ENCODE measurements around the gene COX6B1.
"Not testable (repeated sequence)": the region's sequence is repeated elsewhere in the genome, so short reads cannot be mapped to it uniquely, and the experiment has no call there.

The COX6B1 gene, protein sequence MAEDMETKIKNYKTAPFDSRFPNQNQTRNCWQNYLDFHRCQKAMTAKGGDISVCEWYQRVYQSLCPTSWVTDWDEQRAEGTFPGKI

GRCh38 chr19:35648017-35648961 is at the start of gene COX6B1:
COX6B1 (plus strand) TSS chr19:35648323; CDS start chr19:35651244, 2,921 bp downstream.
- H3K36me3 ChIP-seq (ENCODE audit: control insufficient read depth in 1 of 2, insufficient read depth in 2 of 2, low read length in 2 of 2): peaks cover 7 to 19% of the 10 kb centered on the region in 2 donors
- peak within 1 kb of the TSS; percentile 97 to 100 for H3K4me3 ChIP-seq (ENCODE audit: low read depth in 1 of 2, low read length in 2 of 2)
- H3K9me3 ChIP-seq (ENCODE audit: control insufficient read depth in 1 of 2, low read length in 2 of 2): no peaks in the 10 kb centered on the region
- peaks cover 13 to 29% of the 10 kb centered on the region in 2 donors for H3K4me1 ChIP-seq (ENCODE audit: control insufficient read depth in 1 of 2, insufficient read depth in 2 of 2, low read length in 2 of 2)
- H3K27me3 ChIP-seq (ENCODE audit: control insufficient read depth in 1 of 2, insufficient read depth in 2 of 2, low read length in 2 of 2): no peaks in the 10 kb centered on the region
- peak within 1 kb of the TSS; percentile 97 to 98 for H3K9ac ChIP-seq (ENCODE audit: low read depth in 1 of 2, low read length in 2 of 2)
- H3K27ac ChIP-seq (ENCODE audit: low read depth, low read length): peak within 1 kb of the TSS; percentile 81

- H3K27ac ChIP-seq (ENCODE audit: low read depth, low read length): no peak overlapping the region
Observed at GRCh38 chr19:35601971-35602370, 46.2 kb upstream of the COX6B1 start.

DNA sequence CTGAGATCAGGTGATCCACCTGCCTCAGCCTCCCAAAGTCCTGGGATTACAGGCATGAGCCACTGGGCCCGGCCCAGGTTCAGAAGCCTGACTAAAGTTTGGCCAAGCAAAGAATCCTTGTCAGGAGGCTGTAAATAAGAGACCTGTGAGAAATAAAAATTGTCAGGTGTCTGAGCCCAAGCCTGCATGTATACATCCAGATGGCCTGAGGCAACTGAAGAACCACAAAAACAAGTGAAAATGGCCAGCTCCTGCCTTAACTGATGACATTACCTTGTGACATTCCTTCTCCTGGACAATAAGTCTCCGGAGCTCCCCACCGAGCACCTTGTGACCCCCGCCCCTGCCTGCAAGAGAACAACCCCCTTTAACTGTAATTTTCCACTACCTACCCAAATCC is 43.7 kb upstream of the COX6B1 start:
- H3K9me3 ChIP-seq (ENCODE audit: control insufficient read depth in 1 of 2, low read length in 2 of 2); H3K27me3 ChIP-seq (ENCODE audit: control insufficient read depth in 1 of 2, insufficient read depth in 2 of 2, low read length in 2 of 2); H3K9ac ChIP-seq (ENCODE audit: low read depth in 1 of 2, low read length in 2 of 2); H3K4me1 ChIP-seq (ENCODE audit: control insufficient read depth in 1 of 2, insufficient read depth in 2 of 2, low read length in 2 of 2); H3K27ac ChIP-seq (ENCODE audit: low read depth, low read length); H3K36me3 ChIP-seq (ENCODE audit: control insufficient read depth in 1 of 2, insufficient read depth in 2 of 2, low read length in 2 of 2); H3K4me3 ChIP-seq (ENCODE audit: low read depth in 1 of 2, low read length in 2 of 2): not testable (repeated sequence)

More at GRCh38 chr19:35601971-35602370, 46.2 kb upstream of the COX6B1 start:
- Histone ChIP-seq H3K27me3 (ENCODE audit: control insufficient read depth in 1 of 2, insufficient read depth in 2 of 2, low read length in 2 of 2) (no peaks in the 10 kb centered on the region), H3K4me3 (ENCODE audit: low read depth in 1 of 2, low read length in 2 of 2) (no peak overlapping the region), H3K4me1 (ENCODE audit: control insufficient read depth in 1 of 2, insufficient read depth in 2 of 2, low read length in 2 of 2) (no peaks in the 10 kb centered on the region), H3K9me3 (ENCODE audit: control insufficient read depth in 1 of 2, low read length in 2 of 2) (no peaks in the 10 kb centered on the region), H3K9ac (ENCODE audit: low read depth in 1 of 2, low read length in 2 of 2) (no peak overlapping the region), H3K36me3 (ENCODE audit: control insufficient read depth in 1 of 2, insufficient read depth in 2 of 2, low read length in 2 of 2) (no peaks in the 10 kb centered on the region)

DNA sequence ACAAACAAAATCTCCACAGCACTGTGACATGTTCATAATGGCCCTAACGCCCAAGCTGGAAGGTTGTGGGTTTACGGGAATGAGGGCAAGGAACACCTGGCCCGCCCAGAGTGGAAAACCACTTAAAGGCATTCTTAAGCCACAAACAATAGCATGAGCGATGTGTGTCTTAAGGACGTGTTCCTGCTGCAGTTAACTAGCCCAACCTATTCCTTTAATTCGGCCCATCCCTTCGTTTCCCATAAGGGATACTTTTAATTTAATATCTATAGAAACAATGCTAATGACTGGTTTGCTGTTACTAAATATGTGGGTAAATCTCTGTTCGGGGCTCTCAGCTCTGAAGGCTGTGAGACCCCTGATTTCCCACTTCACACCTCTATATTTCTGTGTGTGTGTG is 41.0 kb upstream of the COX6B1 start:
- not testable (repeated sequence) for H3K36me3 ChIP-seq (ENCODE audit: control insufficient read depth in 1 of 2, insufficient read depth in 2 of 2, low read length in 2 of 2); H3K9me3 ChIP-seq (ENCODE audit: control insufficient read depth in 1 of 2, low read length in 2 of 2); H3K4me1 ChIP-seq (ENCODE audit: control insufficient read depth in 1 of 2, insufficient read depth in 2 of 2, low read length in 2 of 2)

DNA sequence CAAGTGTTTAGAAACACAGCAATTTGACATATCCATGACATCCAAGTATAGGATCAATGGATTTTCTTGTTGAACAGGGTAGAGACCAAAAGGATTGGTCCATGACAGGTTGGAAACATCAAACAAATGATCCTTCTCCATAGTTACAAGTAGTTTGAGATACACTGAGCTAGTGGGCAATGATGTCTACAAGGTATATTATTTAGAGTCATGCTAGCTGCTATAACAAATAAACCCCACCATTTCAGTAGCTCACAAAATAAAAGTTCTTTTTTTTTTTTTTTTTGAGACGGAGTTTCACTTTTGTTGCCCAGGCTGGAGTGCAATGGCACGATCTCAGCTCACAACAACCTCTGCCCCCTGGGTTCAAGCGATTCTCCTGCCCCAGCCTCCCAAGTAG is 40.5 kb upstream of the COX6B1 start:
- H3K27ac ChIP-seq (ENCODE audit: low read depth, low read length): no peak overlapping the region
- H3K4me3 ChIP-seq (ENCODE audit: low read depth in 1 of 2, low read length in 2 of 2): no peak overlapping the region
- no peak overlapping the region for H3K9ac ChIP-seq (ENCODE audit: low read depth in 1 of 2, low read length in 2 of 2)
- no peaks in the 10 kb centered on the region for H3K27me3 ChIP-seq (ENCODE audit: control insufficient read depth in 1 of 2, insufficient read depth in 2 of 2, low read length in 2 of 2)
- no peaks in the 10 kb centered on the region for H3K9me3 ChIP-seq (ENCODE audit: control insufficient read depth in 1 of 2, low read length in 2 of 2)
- peaks cover 5 to 6% of the 10 kb centered on the region in 2 donors for H3K4me1 ChIP-seq (ENCODE audit: control insufficient read depth in 1 of 2, insufficient read depth in 2 of 2, low read length in 2 of 2)
- H3K36me3 ChIP-seq (ENCODE audit: control insufficient read depth in 1 of 2, insufficient read depth in 2 of 2, low read length in 2 of 2): no peaks in the 10 kb centered on the region

More for the DNA sequence above, 41.0 kb upstream of the COX6B1 start:
- not testable (repeated sequence) for H3K27ac ChIP-seq (ENCODE audit: low read depth, low read length); H3K27me3 ChIP-seq (ENCODE audit: control insufficient read depth in 1 of 2, insufficient read depth in 2 of 2, low read length in 2 of 2); H3K9ac ChIP-seq (ENCODE audit: low read depth in 1 of 2, low read length in 2 of 2); H3K4me3 ChIP-seq (ENCODE audit: low read depth in 1 of 2, low read length in 2 of 2)

GRCh38 chr19:35608251-35608650 is 39.9 kb upstream of the COX6B1 start:
- Histone ChIP-seq H3K9me3 (ENCODE audit: control insufficient read depth in 1 of 2, low read length in 2 of 2) (no peaks in the 10 kb centered on the region), H3K36me3 (ENCODE audit: control insufficient read depth in 1 of 2, insufficient read depth in 2 of 2, low read length in 2 of 2) (no peaks in the 10 kb centered on the region), H3K27me3 (ENCODE audit: control insufficient read depth in 1 of 2, insufficient read depth in 2 of 2, low read length in 2 of 2) (no peaks in the 10 kb centered on the region), H3K9ac (ENCODE audit: low read depth in 1 of 2, low read length in 2 of 2) (no peak overlapping the region), H3K4me1 (ENCODE audit: control insufficient read depth in 1 of 2, insufficient read depth in 2 of 2, low read length in 2 of 2) (peaks cover 11% of the 10 kb centered on the region in 2 donors), H3K27ac (ENCODE audit: low read depth, low read length) (no peak overlapping the region), H3K4me3 (ENCODE audit: low read depth in 1 of 2, low read length in 2 of 2) (no peak overlapping the region)

DNA sequence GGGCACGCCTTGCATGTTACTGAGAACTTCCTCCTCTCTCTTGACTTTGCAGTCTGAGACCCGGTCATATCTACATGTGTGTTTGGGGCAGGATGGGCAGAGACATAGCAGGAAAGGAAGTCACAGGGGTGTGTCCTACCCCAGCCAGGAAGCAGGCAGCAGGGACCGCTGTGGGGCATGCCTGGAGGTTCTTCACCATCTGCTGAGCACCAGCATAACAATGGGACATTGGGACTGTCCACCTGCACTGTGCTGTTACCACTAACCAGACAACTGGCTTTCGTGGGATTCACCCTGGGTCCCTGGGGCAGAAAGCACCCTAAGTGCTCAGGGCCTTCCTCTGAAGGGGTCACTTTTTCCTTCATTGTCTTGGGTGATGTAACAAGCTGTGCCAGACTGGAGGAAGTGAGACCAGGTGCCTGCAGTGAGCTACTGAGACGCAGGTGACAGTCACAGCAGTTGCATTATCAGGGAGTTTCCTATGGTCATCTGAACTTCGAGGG is 38.2 kb upstream of the COX6B1 start:
- H3K27ac ChIP-seq (ENCODE audit: low read depth, low read length): no peak overlapping the region
- peaks cover 12% of the 10 kb centered on the region in 2 donors for H3K4me1 ChIP-seq (ENCODE audit: control insufficient read depth in 1 of 2, insufficient read depth in 2 of 2, low read length in 2 of 2)
- H3K36me3 ChIP-seq (ENCODE audit: control insufficient read depth in 1 of 2, insufficient read depth in 2 of 2, low read length in 2 of 2): no peaks in the 10 kb centered on the region
- no peak overlapping the region for H3K9ac ChIP-seq (ENCODE audit: low read depth in 1 of 2, low read length in 2 of 2)
- no peaks in the 10 kb centered on the region for H3K9me3 ChIP-seq (ENCODE audit: control insufficient read depth in 1 of 2, low read length in 2 of 2)
- no peak overlapping the region for H3K4me3 ChIP-seq (ENCODE audit: low read depth in 1 of 2, low read length in 2 of 2)
- H3K27me3 ChIP-seq (ENCODE audit: control insufficient read depth in 1 of 2, insufficient read depth in 2 of 2, low read length in 2 of 2): no peaks in the 10 kb centered on the region

- Histone ChIP-seq H3K27ac (ENCODE audit: low read depth, low read length) (no peak overlapping the region), H3K27me3 (ENCODE audit: control insufficient read depth in 1 of 2, insufficient read depth in 2 of 2, low read length in 2 of 2) (no peaks in the 10 kb centered on the region), H3K9ac (ENCODE audit: low read depth in 1 of 2, low read length in 2 of 2) (peak overlapping the region; percentile 13 to 89), H3K9me3 (ENCODE audit: control insufficient read depth in 1 of 2, low read length in 2 of 2) (no peaks in the 10 kb centered on the region), H3K36me3 (ENCODE audit: control insufficient read depth in 1 of 2, insufficient read depth in 2 of 2, low read length in 2 of 2) (no peaks in the 10 kb centered on the region), H3K4me1 (ENCODE audit: control insufficient read depth in 1 of 2, insufficient read depth in 2 of 2, low read length in 2 of 2) (peaks cover 12% of the 10 kb centered on the region in 2 donors), H3K4me3 (ENCODE audit: low read depth in 1 of 2, low read length in 2 of 2) (peak overlapping the region; percentile 87 to 97)
Observed at GRCh38 chr19:35612224-35612558, 35.9 kb upstream of the COX6B1 start.

DNA sequence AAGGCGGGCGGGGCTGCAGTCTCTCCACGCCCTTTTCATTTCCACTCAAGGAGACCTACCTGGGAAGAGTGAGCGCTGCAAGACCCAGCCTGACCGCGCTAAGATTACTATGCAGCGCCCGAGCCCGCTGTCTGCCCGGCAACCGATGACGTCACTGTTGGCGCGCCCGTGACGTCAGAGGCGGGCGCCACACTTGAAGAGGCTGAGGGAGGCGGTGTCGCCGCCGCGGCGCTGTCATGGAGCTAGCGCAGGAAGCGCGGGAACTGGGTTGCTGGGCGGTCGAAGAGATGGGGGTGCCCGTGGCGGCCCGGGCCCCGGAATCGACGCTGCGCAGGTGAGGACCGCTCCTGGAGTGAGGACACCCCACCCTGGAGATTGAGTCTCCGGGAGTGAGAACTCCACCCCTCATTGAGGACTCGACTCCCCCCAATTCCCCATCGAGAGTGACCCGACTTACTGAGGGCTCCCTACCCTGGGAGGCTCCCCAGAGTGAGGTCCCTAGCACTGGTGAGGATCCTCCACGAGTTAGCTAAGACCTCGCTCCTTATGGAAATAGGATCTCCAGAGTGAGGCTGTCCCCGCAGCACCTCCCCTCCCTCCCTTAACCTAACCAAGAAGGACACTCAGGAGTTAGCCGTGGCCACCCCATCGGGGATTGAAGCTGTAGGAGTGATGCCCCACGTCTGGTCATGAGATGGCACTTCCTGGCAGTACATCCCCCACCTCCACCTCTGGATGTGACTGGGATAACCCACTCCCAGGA is 35.4 kb upstream of the COX6B1 start, which contains the start of gene HAUS5:
Gene HAUS5 (plus strand): TSS at position 177 of the 763 bp plus-strand sequence. CDS start 60 bp downstream, at position 237.
- Histone ChIP-seq H3K9ac (ENCODE audit: low read depth in 1 of 2, low read length in 2 of 2) (peak within 1 kb of the TSS; percentile 89 to 94), H3K27ac (ENCODE audit: low read depth, low read length) (no peak within 1 kb of the TSS), H3K4me3 (ENCODE audit: low read depth in 1 of 2, low read length in 2 of 2) (peak within 1 kb of the TSS; percentile 87 to 97), H3K4me1 (ENCODE audit: control insufficient read depth in 1 of 2, insufficient read depth in 2 of 2, low read length in 2 of 2) (peaks cover 12% of the 10 kb centered on the region in 2 donors), H3K36me3 (ENCODE audit: control insufficient read depth in 1 of 2, insufficient read depth in 2 of 2, low read length in 2 of 2) (no peaks in the 10 kb centered on the region), H3K27me3 (ENCODE audit: control insufficient read depth in 1 of 2, insufficient read depth in 2 of 2, low read length in 2 of 2) (no peaks in the 10 kb centered on the region), H3K9me3 (ENCODE audit: control insufficient read depth in 1 of 2, low read length in 2 of 2) (no peaks in the 10 kb centered on the region)

- H3K9ac ChIP-seq (ENCODE audit: low read depth in 1 of 2, low read length in 2 of 2): no peak overlapping the region
- H3K27me3 ChIP-seq (ENCODE audit: control insufficient read depth in 1 of 2, insufficient read depth in 2 of 2, low read length in 2 of 2): no peaks in the 10 kb centered on the region
- no peaks in the 10 kb centered on the region for H3K9me3 ChIP-seq (ENCODE audit: control insufficient read depth in 1 of 2, low read length in 2 of 2)
- no peaks in the 10 kb centered on the region for H3K36me3 ChIP-seq (ENCODE audit: control insufficient read depth in 1 of 2, insufficient read depth in 2 of 2, low read length in 2 of 2)
- no peak overlapping the region for H3K27ac ChIP-seq (ENCODE audit: low read depth, low read length)
- H3K4me3 ChIP-seq (ENCODE audit: low read depth in 1 of 2, low read length in 2 of 2): no peak overlapping the region
- H3K4me1 ChIP-seq (ENCODE audit: control insufficient read depth in 1 of 2, insufficient read depth in 2 of 2, low read length in 2 of 2): peaks cover 12% of the 10 kb centered on the region in 2 donors
Observed at GRCh38 chr19:35613574-35613973, 34.5 kb upstream of the COX6B1 start.

Data from duodenal mucosa (tissue), 2 donors.